Astrocyte (in vitro differentiated cells and primary cell): ENCODE data around the gene COMMD4. TPM values are rescaled to one million over a fixed set of nuclear protein-coding genes. Genes with fewer than 3 reads are reported as not detected.

ENCODE experiments used
- DNase-seq: peaks from one replicate; pipeline ENCODE4 v3.0.0-alpha.2; 2010; ENCODE audit warnings: low read depth
- FAIRE-seq: peaks from 2 replicates; lab custom pipeline; 2011; peaks lifted over from hg19 to GRCh38; lab: Jason Lieb, UNC
- H2AFZ ChIP-seq: 2 replicates; pipeline ENCODE4 v1.6.0; 2012; ENCODE audit warnings: low read depth, low read length, inconsistent platforms
- H3K27ac ChIP-seq: 2 replicates; pipeline ENCODE4 v1.5.1; 2011; ENCODE audit warnings: low read depth, low read length, inconsistent platforms
- H3K27me3 ChIP-seq: 2 replicates; pipeline ENCODE4 v1.6.0; 2011; ENCODE audit warnings: low read length, inconsistent platforms; ENCODE audit not compliant: insufficient read depth
- H3K36me3 ChIP-seq: 2 replicates; pipeline ENCODE4 v1.5.1; 2011; ENCODE audit warnings: low read length, inconsistent platforms; ENCODE audit not compliant: insufficient read depth
- H3K4me1 ChIP-seq: 2 replicates; pipeline ENCODE4 v1.5.1; 2011; ENCODE audit warnings: low read length, inconsistent platforms; ENCODE audit not compliant: insufficient read depth
- H3K4me2 ChIP-seq: 2 replicates; pipeline ENCODE4 v1.6.0; 2012; ENCODE audit warnings: low read length, inconsistent platforms
- H3K4me3 ChIP-seq: 2 replicates; pipeline ENCODE4 v1.5.1; 2011; ENCODE audit warnings: low read depth, mild to moderate bottlenecking, low read length, inconsistent platforms; ENCODE audit not compliant: insufficient read depth
- H3K79me2 ChIP-seq: 2 replicates; pipeline ENCODE4 v1.6.0; 2012; ENCODE audit warnings: mild to moderate bottlenecking, low read length, inconsistent platforms; ENCODE audit not compliant: insufficient read depth
- H3K9ac ChIP-seq: 2 replicates; pipeline ENCODE4 v1.6.0; 2012; ENCODE audit warnings: mild to moderate bottlenecking, low read length, inconsistent platforms
- H3K9me3 ChIP-seq: 2 replicates; pipeline ENCODE4 v1.5.1; 2012; ENCODE audit warnings: low read depth, mild to moderate bottlenecking, low read length, inconsistent platforms; ENCODE audit not compliant: insufficient read depth
- H4K20me1 ChIP-seq: 2 replicates; pipeline ENCODE4 v1.6.0; 2012; ENCODE audit warnings: low read length, inconsistent platforms; ENCODE audit not compliant: insufficient read depth
- H3K27ac Mint-ChIP-seq: one replicate; pipeline ENCODE4 v1.8.0; 2021; ENCODE audit warnings: mild to moderate bottlenecking, mixed read lengths; ENCODE audit not compliant: unreplicated experiment
- H3K27me3 Mint-ChIP-seq: one replicate; pipeline ENCODE4 v1.8.0; 2021; ENCODE audit warnings: low read depth, mixed read lengths; ENCODE audit not compliant: unreplicated experiment
- H3K36me3 Mint-ChIP-seq: one replicate; pipeline ENCODE4 v1.8.0; 2021; ENCODE audit warnings: low read depth, mixed read lengths; ENCODE audit not compliant: unreplicated experiment
- H3K4me1 Mint-ChIP-seq: one replicate; pipeline ENCODE4 v1.8.0; 2021; ENCODE audit warnings: low read depth, mixed read lengths; ENCODE audit not compliant: unreplicated experiment
- H3K4me3 Mint-ChIP-seq: one replicate; pipeline ENCODE4 v1.8.0; 2021; ENCODE audit warnings: mild to moderate bottlenecking, moderate library complexity, mixed read lengths; ENCODE audit not compliant: unreplicated experiment
- H3K9me3 Mint-ChIP-seq: one replicate; pipeline ENCODE4 v1.8.0; 2021; ENCODE audit warnings: mild to moderate bottlenecking, mixed read lengths; ENCODE audit not compliant: unreplicated experiment
- CTCF ChIP-seq: IDR thresholded peaks from 2 replicates; pipeline ENCODE4 v1.5.1; 2011; ENCODE audit warnings: low read depth, mild to moderate bottlenecking, inconsistent platforms, low read length, moderate library complexity; ENCODE audit not compliant: insufficient read depth
- EZH2 ChIP-seq: IDR thresholded peaks from 2 replicates; pipeline ENCODE4 v1.6.1; 2012; ENCODE audit warnings: mild to moderate bottlenecking, low read length, inconsistent platforms; ENCODE audit not compliant: insufficient read depth
- total RNA-seq: library from RNA; stranded (reverse); gene quantifications from 2 replicates; pipeline ENCODE4 v1.2.1, GENCODE V29; 2021

Gene COMMD4
- total RNA-seq, 1 donor from 2014 or later, result 61.0 TPM

GRCh38 chr15:75366163-75366562, 30.3 kb downstream of the COMMD4 start:
- Mint-ChIP-seq H3K27ac (no peak overlapping the region), H3K4me3 (no peak overlapping the region), H3K36me3 (peaks cover 6% of the 10 kb centered on the region), H3K4me1 (peaks cover 10% of the 10 kb centered on the region), H3K27me3 (no peaks in the 10 kb centered on the region), H3K9me3 (no peaks in the 10 kb centered on the region)
- H3K79me2 ChIP-seq, result peaks cover 17% of the 10 kb centered on the region
- no peak for DNase-seq
- no peak overlapping the region for H3K4me3 ChIP-seq
- H3K27me3 ChIP-seq, result no peaks in the 10 kb centered on the region
- H4K20me1 ChIP-seq, result peaks cover 20% of the 10 kb centered on the region
- H3K4me1 ChIP-seq, result peaks cover 16% of the 10 kb centered on the region
- H3K9me3 ChIP-seq, result no peaks in the 10 kb centered on the region
- no peak for FAIRE-seq
- H3K4me2 ChIP-seq, result no peak overlapping the region
- peaks cover 21% of the 10 kb centered on the region for H3K36me3 ChIP-seq
- TF ChIP-seq CTCF (no peak), EZH2 (no peak)
- H3K27ac ChIP-seq, result no peak overlapping the region
- H2AFZ ChIP-seq, result no peak overlapping the region
- no peak overlapping the region for H3K9ac ChIP-seq

GRCh38 chr15:75367006-75367405, 31.1 kb downstream of the COMMD4 start:
- Histone ChIP-seq H2AFZ (no peak overlapping the region), H3K4me3 (no peak overlapping the region), H3K27ac (no peak overlapping the region), H3K4me2 (peak overlapping the region; percentile 97), H3K36me3 (peaks cover 27% of the 10 kb centered on the region), H3K27me3 (no peaks in the 10 kb centered on the region), H4K20me1 (peaks cover 20% of the 10 kb centered on the region), H3K79me2 (peaks cover 17% of the 10 kb centered on the region), H3K4me1 (peaks cover 16% of the 10 kb centered on the region), H3K9ac (peak overlapping the region; percentile 94), H3K9me3 (no peaks in the 10 kb centered on the region)
- Mint-ChIP-seq H3K36me3 (peaks cover 9% of the 10 kb centered on the region), H3K27me3 (no peaks in the 10 kb centered on the region), H3K27ac (no peak overlapping the region), H3K4me1 (peaks cover 12% of the 10 kb centered on the region), H3K4me3 (peak overlapping the region; percentile 93), H3K9me3 (no peaks in the 10 kb centered on the region)
- no peak for DNase-seq
- no peak for FAIRE-seq
- TF ChIP-seq CTCF, result no peak
- TF ChIP-seq EZH2, result no peak

GRCh38 chr15:75367406-75367912, 31.6 kb downstream of the COMMD4 start:
- Histone ChIP-seq H3K9ac (peak overlapping the region; percentile 94), H3K4me3 (peak overlapping the region; percentile 80), H2AFZ (no peak overlapping the region), H3K36me3 (peaks cover 27% of the 10 kb centered on the region), H3K9me3 (no peaks in the 10 kb centered on the region), H3K79me2 (peaks cover 17% of the 10 kb centered on the region), H3K4me2 (peak overlapping the region; percentile 97), H3K4me1 (peaks cover 16% of the 10 kb centered on the region), H4K20me1 (peaks cover 20% of the 10 kb centered on the region), H3K27me3 (no peaks in the 10 kb centered on the region), H3K27ac (peak overlapping the region; percentile 89)
- TF ChIP-seq CTCF (no peak), EZH2 (no peak)
- Mint-ChIP-seq H3K27me3 (no peaks in the 10 kb centered on the region), H3K4me1 (peaks cover 12% of the 10 kb centered on the region), H3K4me3 (peak overlapping the region; percentile 93), H3K27ac (peak overlapping the region; percentile 77), H3K9me3 (no peaks in the 10 kb centered on the region), H3K36me3 (peaks cover 10% of the 10 kb centered on the region)
- no peak for FAIRE-seq
- no peak for DNase-seq
